ENCODE results near the gene VWC2L.

DNA sequence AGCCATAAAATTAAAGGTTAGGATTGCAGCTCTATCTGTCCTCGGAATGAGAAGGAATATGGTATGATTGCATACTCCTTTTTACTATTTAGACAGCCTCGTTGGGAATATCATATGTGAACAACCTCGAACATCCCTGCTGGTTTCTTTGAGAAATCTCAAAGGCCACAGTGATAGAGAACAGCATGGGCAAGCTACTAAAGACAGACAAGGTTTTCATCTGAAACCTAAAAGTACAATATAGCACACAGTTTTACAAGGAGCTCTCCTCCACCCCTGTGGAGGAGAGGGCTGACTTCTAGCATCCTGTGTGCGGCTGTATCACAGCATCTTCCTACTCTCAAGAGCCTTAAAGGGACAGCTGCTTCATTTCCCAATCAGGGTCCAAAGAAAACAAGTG is 104.3 kb downstream of the VWC2L start:
- TF ChIP-seq POLR2A (IDR thresholded peaks at IDR 0.05; ENCODE audit: low read depth, low read length) = no peak
- TF ChIP-seq POLR2AphosphoS5 (IDR thresholded peaks at IDR 0.05; ENCODE audit: low read depth, low read length) = no peak

Data from GM12892 (cell line).